ENCODE measurements around the gene SUCLG2.

SUCLG2 gene

GRCh38 chr3:67509471-67510075 lies 144.8 kb downstream of the SUCLG2 start:
- no peak for DNase-seq (ENCODE audit: low read depth in 2 of 2)

GRCh38 chr3:67507584-67507983 lies 146.8 kb downstream of the SUCLG2 start:
- no peak for DNase-seq (ENCODE audit: low read depth in 2 of 2)

- DNase-seq (ENCODE audit: low read depth in 2 of 2): no peak
Observed at GRCh38 chr3:67500709-67501108, 153.7 kb downstream of the SUCLG2 start.

- DNase-seq (ENCODE audit: low read depth in 2 of 2): no peak
Observed at GRCh38 chr3:67497746-67498145, 156.7 kb downstream of the SUCLG2 start.

GRCh38 chr3:67495751-67496150 lies 158.7 kb downstream of the SUCLG2 start:
- DNase-seq (ENCODE audit: low read depth in 2 of 2): no peak

- DNase-seq (ENCODE audit: low read depth in 2 of 2): no peak
Observed at GRCh38 chr3:67493808-67494207, 160.6 kb downstream of the SUCLG2 start.

- no peak for DNase-seq (ENCODE audit: low read depth in 2 of 2)
Observed at GRCh38 chr3:67490658-67491057, 163.8 kb downstream of the SUCLG2 start.

- DNase-seq (ENCODE audit: low read depth in 2 of 2): no peak
Observed at GRCh38 chr3:67489816-67490215, 164.6 kb downstream of the SUCLG2 start.

GRCh38 chr3:67487564-67488114 lies 166.8 kb downstream of the SUCLG2 start:
- no peak for DNase-seq (ENCODE audit: low read depth in 2 of 2)

- DNase-seq (ENCODE audit: low read depth in 2 of 2): no peak
Observed at GRCh38 chr3:67486883-67487282, 167.5 kb downstream of the SUCLG2 start.

- DNase-seq (ENCODE audit: low read depth in 2 of 2): no peak
Observed at GRCh38 chr3:67484085-67484484, 170.3 kb downstream of the SUCLG2 start.

- DNase-seq (ENCODE audit: low read depth in 2 of 2): no peak
Observed at GRCh38 chr3:67481126-67481525, 173.3 kb downstream of the SUCLG2 start.

- DNase-seq (ENCODE audit: low read depth in 2 of 2): no peak
Observed at GRCh38 chr3:67478423-67478822, 176.0 kb downstream of the SUCLG2 start.

GRCh38 chr3:67474311-67474710 lies 180.1 kb downstream of the SUCLG2 start:
- DNase-seq (ENCODE audit: low read depth in 2 of 2): no peak

GRCh38 chr3:67472674-67473201 lies 181.7 kb downstream of the SUCLG2 start:
- DNase-seq (ENCODE audit: low read depth in 2 of 2): no peak

- no peak for DNase-seq (ENCODE audit: low read depth in 2 of 2)
Observed at GRCh38 chr3:67470207-67470606, 184.2 kb downstream of the SUCLG2 start.

- no peak for DNase-seq (ENCODE audit: low read depth in 2 of 2)
Observed at GRCh38 chr3:67468511-67468910, 185.9 kb downstream of the SUCLG2 start.

GRCh38 chr3:67463656-67464055 lies 190.8 kb downstream of the SUCLG2 start:
- no peak for DNase-seq (ENCODE audit: low read depth in 2 of 2)

- no peak for DNase-seq (ENCODE audit: low read depth in 2 of 2)
Observed at GRCh38 chr3:67462187-67462586, 192.2 kb downstream of the SUCLG2 start.

- no peak for DNase-seq (ENCODE audit: low read depth in 2 of 2)
Observed at GRCh38 chr3:67461667-67462142, 192.7 kb downstream of the SUCLG2 start.

- no peak for DNase-seq (ENCODE audit: low read depth in 2 of 2)
Observed at GRCh38 chr3:67460841-67461510, 193.4 kb downstream of the SUCLG2 start.

GRCh38 chr3:67459796-67460195 lies 194.6 kb downstream of the SUCLG2 start:
- DNase-seq (ENCODE audit: low read depth in 2 of 2): no peak
